HEK293 (cell line): ENCODE measurements around the gene GRM2.

Source experiments
- CTCF ChIA-PET: fragments of 350-600 bp; formaldehyde crosslinking; extraction: SDS; loops from one replicate; lab custom pipeline; 2021; ENCODE audit warnings: antibody characterized with exemption; lab: Yijun Ruan, JAX
- POLR2A ChIA-PET: fragments of 300-600 bp; formaldehyde crosslinking; extraction: SDS; loops from one replicate; lab custom pipeline; 2020; ENCODE audit warnings: antibody characterized with exemption, inconsistent platforms; lab: Yijun Ruan, JAX
- H3K27ac ChIP-seq: fragments of 200-500 bp; sonication (Bioruptor generic); 2 replicates; pipeline ENCODE4 v1.5.1; 2014; ENCODE audit warnings: low read depth, low read length, control low read depth, inconsistent platforms; ENCODE audit errors: extremely low read depth
- H3K36me3 ChIP-seq, 2 experiments: fragments of 200-500 bp in 1 of 2; sonication (Bioruptor generic) in 1 of 2; 1 replicate in 1 of 2; 2 replicates in 1 of 2; pipeline ENCODE4 v1.5.1; 2014 to 2017; ENCODE audit warnings: inconsistent platforms in 2 of 2, low read length in 2 of 2; ENCODE audit not compliant: control insufficient read depth in 2 of 2, insufficient read depth in 1 of 2
- H3K4me1 ChIP-seq: fragments of 200-500 bp; sonication (Bioruptor generic); 2 replicates; pipeline ENCODE4 v1.5.1; 2014; ENCODE audit warnings: mild to moderate bottlenecking, low read length, inconsistent platforms; ENCODE audit not compliant: control insufficient read depth, insufficient read depth
- H3K4me3 ChIP-seq: 2 replicates; pipeline ENCODE4 v1.5.1; 2011; ENCODE audit warnings: low read depth, mild to moderate bottlenecking, control low read depth, low read length, moderate library complexity
- H3K9me3 ChIP-seq: fragments of 200-500 bp; sonication (Bioruptor generic); 2 replicates; pipeline ENCODE4 v1.5.1; 2014; ENCODE audit warnings: low read depth, low read length, inconsistent platforms; ENCODE audit not compliant: control insufficient read depth, insufficient read depth
- CTCF ChIP-seq: fragments of 450-650 bp; formaldehyde crosslinking; IDR thresholded peaks from 2 replicates; pipeline ENCODE4 v1.5.1; 2016; ENCODE audit warnings: missing biosample characterization, missing genetic modification characterization
- GLIS1 ChIP-seq: fragments of 450-650 bp; formaldehyde crosslinking; IDR thresholded peaks from 2 replicates; pipeline ENCODE4 v1.5.1; 2016; ENCODE audit warnings: missing biosample characterization, missing genetic modification characterization
- HOXC10 ChIP-seq: sonication (generic); formaldehyde crosslinking; IDR thresholded peaks from 2 replicates; pipeline ENCODE4 v1.8.1; 2023; ENCODE audit warnings: mild to moderate bottlenecking, missing genetic modification reagents
- HOXD13 ChIP-seq: sonication (generic); formaldehyde crosslinking; IDR thresholded peaks from 2 replicates; pipeline ENCODE4 v1.8.0; 2022; ENCODE audit warnings: missing genetic modification reagents, borderline replicate concordance
- SP3 ChIP-seq: fragments of 450-650 bp; formaldehyde crosslinking; IDR thresholded peaks from 2 replicates; pipeline ENCODE4 v1.5.1; 2016; ENCODE audit warnings: missing biosample characterization, missing genetic modification characterization
- ZBTB20 ChIP-seq: fragments of 450-650 bp; formaldehyde crosslinking; IDR thresholded peaks from 2 replicates; pipeline ENCODE4 v1.5.1; 2016; ENCODE audit warnings: missing biosample characterization, missing genetic modification characterization
- ZBTB21 ChIP-seq: fragments of 450-650 bp; formaldehyde crosslinking; IDR thresholded peaks from 2 replicates; pipeline ENCODE4 v1.5.1; 2017; ENCODE audit warnings: missing biosample characterization, missing genetic modification characterization
- ZFP69B ChIP-seq: fragments of 450-650 bp; formaldehyde crosslinking; IDR thresholded peaks from 2 replicates; pipeline ENCODE4 v1.5.1; 2016; ENCODE audit warnings: missing biosample characterization, missing genetic modification characterization
- ZNF10 ChIP-seq: fragments of 450-650 bp; formaldehyde crosslinking; IDR thresholded peaks from 2 replicates; pipeline ENCODE4 v1.5.1; 2017; ENCODE audit warnings: missing biosample characterization, missing genetic modification characterization
- ZNF175 ChIP-seq: fragments of 450-650 bp; formaldehyde crosslinking; IDR thresholded peaks from 2 replicates; pipeline ENCODE4 v1.5.1; 2016; ENCODE audit warnings: missing biosample characterization, missing genetic modification characterization
- ZNF2 ChIP-seq: fragments of 450-650 bp; formaldehyde crosslinking; IDR thresholded peaks from 2 replicates; pipeline ENCODE4 v1.5.1; 2016; ENCODE audit warnings: missing biosample characterization, missing genetic modification characterization
- ZNF202 ChIP-seq: fragments of 450-650 bp; formaldehyde crosslinking; IDR thresholded peaks from 2 replicates; pipeline ENCODE4 v1.5.1; 2016; ENCODE audit warnings: missing biosample characterization, missing genetic modification characterization, borderline replicate concordance
- ZNF23 ChIP-seq: fragments of 450-650 bp; formaldehyde crosslinking; IDR thresholded peaks from 2 replicates; pipeline ENCODE4 v1.5.1; 2016; ENCODE audit warnings: missing biosample characterization, missing genetic modification characterization, borderline replicate concordance
- ZNF302 ChIP-seq: fragments of 450-650 bp; formaldehyde crosslinking; IDR thresholded peaks from 2 replicates; pipeline ENCODE4 v1.5.1; 2016; ENCODE audit warnings: missing biosample characterization, missing genetic modification characterization, low read depth
- ZNF335 ChIP-seq: fragments of 450-650 bp; formaldehyde crosslinking; conservative IDR thresholded peaks from 2 replicates; pipeline ENCODE4 v1.5.1; 2016; ENCODE audit warnings: missing biosample characterization, missing genetic modification characterization
- ZNF350 ChIP-seq: fragments of 450-650 bp; formaldehyde crosslinking; IDR thresholded peaks from 2 replicates; pipeline ENCODE4 v1.5.0; 2017; ENCODE audit warnings: missing biosample characterization, mild to moderate bottlenecking, missing genetic modification characterization
- ZNF391 ChIP-seq: fragments of 450-650 bp; formaldehyde crosslinking; IDR thresholded peaks from 2 replicates; pipeline ENCODE4 v1.5.1; 2016; ENCODE audit warnings: low read depth, missing biosample characterization, missing genetic modification characterization, borderline replicate concordance
- ZNF510 ChIP-seq: fragments of 450-650 bp; formaldehyde crosslinking; IDR thresholded peaks from 2 replicates; pipeline ENCODE4 v1.5.1; 2018; ENCODE audit warnings: mild to moderate bottlenecking, missing genetic modification characterization, missing biosample characterization; ENCODE audit not compliant: insufficient replicate concordance
- ZNF514 ChIP-seq: fragments of 450-650 bp; formaldehyde crosslinking; IDR thresholded peaks from 2 replicates; pipeline ENCODE4 v1.5.1; 2016; ENCODE audit warnings: missing biosample characterization, missing genetic modification characterization
- ZNF530 ChIP-seq: fragments of 450-650 bp; formaldehyde crosslinking; IDR thresholded peaks from 2 replicates; pipeline ENCODE4 v1.5.1; 2016; ENCODE audit warnings: low read depth, missing biosample characterization, missing genetic modification characterization
- ZNF544 ChIP-seq: fragments of 450-650 bp; formaldehyde crosslinking; IDR thresholded peaks from 2 replicates; pipeline ENCODE4 v1.5.0; 2017; ENCODE audit warnings: missing biosample characterization, missing genetic modification characterization
- ZNF626 ChIP-seq: fragments of 450-650 bp; sonication (Bioruptor Pico); formaldehyde crosslinking; IDR thresholded peaks from 2 replicates; pipeline ENCODE4 v1.5.1; 2018; ENCODE audit warnings: missing biosample characterization, missing genetic modification characterization, inconsistent platforms
- ZNF629 ChIP-seq: fragments of 450-650 bp; formaldehyde crosslinking; IDR thresholded peaks from 2 replicates; pipeline ENCODE4 v1.5.1; 2017; ENCODE audit warnings: missing biosample characterization, missing genetic modification characterization
- ZNF654 ChIP-seq: fragments of 450-650 bp; formaldehyde crosslinking; IDR thresholded peaks from 2 replicates; pipeline ENCODE4 v1.5.1; 2016; ENCODE audit warnings: low read depth, missing biosample characterization, missing genetic modification characterization
- ZNF701 ChIP-seq: fragments of 450-650 bp; formaldehyde crosslinking; IDR thresholded peaks from 2 replicates; pipeline ENCODE4 v1.5.1; 2016; ENCODE audit warnings: missing biosample characterization, missing genetic modification characterization
- ZNF777 ChIP-seq: fragments of 450-650 bp; formaldehyde crosslinking; IDR thresholded peaks from 2 replicates; pipeline ENCODE4 v1.5.1; 2017; ENCODE audit warnings: missing biosample characterization, missing genetic modification characterization, borderline replicate concordance
- ZNF791 ChIP-seq: fragments of 450-650 bp; formaldehyde crosslinking; IDR thresholded peaks from 2 replicates; pipeline ENCODE4 v1.5.1; 2016; ENCODE audit warnings: missing biosample characterization, missing genetic modification characterization
- ZNF830 ChIP-seq: fragments of 450-650 bp; IDR thresholded peaks from 2 replicates; pipeline ENCODE4 v1.5.0; 2018; ENCODE audit warnings: missing biosample characterization, missing genetic modification characterization, low read depth, mild to moderate bottlenecking, moderate library complexity
- ZSCAN30 ChIP-seq: fragments of 450-650 bp; IDR thresholded peaks from 2 replicates; pipeline ENCODE4 v1.5.1; 2018; ENCODE audit warnings: missing biosample characterization, mild to moderate bottlenecking, missing genetic modification characterization, moderate library complexity
- TF ChIP-seq, protein P1 (sequence below): fragments of 450-650 bp; formaldehyde crosslinking; IDR thresholded peaks from 2 replicates; pipeline ENCODE4 v1.5.1; 2017; ENCODE audit warnings: missing biosample characterization, missing genetic modification characterization
- TF ChIP-seq, protein P2 (sequence below): fragments of 450-650 bp; formaldehyde crosslinking; IDR thresholded peaks from 2 replicates; pipeline ENCODE4 v1.5.1; 2016; ENCODE audit warnings: missing biosample characterization, missing genetic modification characterization

GRM2 gene

DNA sequence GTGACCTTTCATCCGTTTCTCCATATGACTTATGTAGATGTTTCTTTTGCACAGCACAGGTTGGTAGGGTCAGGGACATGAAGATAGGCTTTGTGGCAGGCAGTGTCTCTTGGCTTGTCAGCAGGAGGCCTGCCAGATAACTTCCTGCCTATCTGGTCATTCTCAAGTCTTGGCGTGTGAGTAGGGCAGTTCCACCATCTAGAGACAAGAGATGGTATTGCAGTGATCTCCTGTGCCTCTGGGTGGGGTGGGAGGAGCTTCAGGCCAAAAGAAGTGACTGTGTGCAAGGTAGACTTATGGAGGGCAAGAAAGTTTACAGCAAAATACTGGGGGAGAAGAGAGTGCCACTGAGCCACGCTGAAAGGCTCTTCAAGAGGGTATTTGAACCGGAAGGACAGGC is 24.8 kb upstream of the GRM2 start:
- TF ChIP-seq HOXC10 (CRISPR knock-in tag) (no peak), ZNF391 (no peak), ZNF175 (no peak), ZNF350 (tag by site-specific recombination) (no peak), ZNF654 (tag by site-specific recombination) (peak; percentile 73), ZNF2 (tag by site-specific recombination) (0 out of 2 replicates have a peak, but pooled peaks have one; percentile 28), HOXD13 (CRISPR knock-in tag) (no peak), ZNF701 (no peak), GLIS1 (tag by site-specific recombination) (peak; percentile 61), CTCF (0 out of 2 replicates have a peak, but pooled peaks have one; percentile 58)
- TF ChIP-seq, protein P1, sequence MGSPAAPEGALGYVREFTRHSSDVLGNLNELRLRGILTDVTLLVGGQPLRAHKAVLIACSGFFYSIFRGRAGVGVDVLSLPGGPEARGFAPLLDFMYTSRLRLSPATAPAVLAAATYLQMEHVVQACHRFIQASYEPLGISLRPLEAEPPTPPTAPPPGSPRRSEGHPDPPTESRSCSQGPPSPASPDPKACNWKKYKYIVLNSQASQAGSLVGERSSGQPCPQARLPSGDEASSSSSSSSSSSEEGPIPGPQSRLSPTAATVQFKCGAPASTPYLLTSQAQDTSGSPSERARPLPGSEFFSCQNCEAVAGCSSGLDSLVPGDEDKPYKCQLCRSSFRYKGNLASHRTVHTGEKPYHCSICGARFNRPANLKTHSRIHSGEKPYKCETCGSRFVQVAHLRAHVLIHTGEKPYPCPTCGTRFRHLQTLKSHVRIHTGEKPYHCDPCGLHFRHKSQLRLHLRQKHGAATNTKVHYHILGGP (tag by site-specific recombination): no peak
- TF ChIP-seq, protein P2, sequence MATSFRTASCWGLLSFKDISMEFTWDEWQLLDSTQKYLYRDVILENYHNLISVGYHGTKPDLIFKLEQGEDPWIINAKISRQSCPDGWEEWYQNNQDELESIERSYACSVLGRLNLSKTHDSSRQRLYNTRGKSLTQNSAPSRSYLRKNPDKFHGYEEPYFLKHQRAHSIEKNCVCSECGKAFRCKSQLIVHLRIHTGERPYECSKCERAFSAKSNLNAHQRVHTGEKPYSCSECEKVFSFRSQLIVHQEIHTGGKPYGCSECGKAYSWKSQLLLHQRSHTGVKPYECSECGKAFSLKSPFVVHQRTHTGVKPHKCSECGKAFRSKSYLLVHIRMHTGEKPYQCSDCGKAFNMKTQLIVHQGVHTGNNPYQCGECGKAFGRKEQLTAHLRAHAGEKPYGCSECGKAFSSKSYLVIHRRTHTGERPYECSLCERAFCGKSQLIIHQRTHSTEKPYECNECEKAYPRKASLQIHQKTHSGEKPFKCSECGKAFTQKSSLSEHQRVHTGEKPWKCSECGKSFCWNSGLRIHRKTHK (tag by site-specific recombination): no peak
- H3K4me1 ChIP-seq: no peaks in the 10 kb centered on the region
- no peak overlapping the region for H3K4me3 ChIP-seq
- H3K9me3 ChIP-seq: no peaks in the 10 kb centered on the region
- ChIA-PET CTCF (interaction anchor here (0.6 to 4.5 kb wide), 27 partner anchors 9 to 1257 kb away, joined by 3 to 71 read pairs (median 4); partner anchors contain the start of genes DCAF1, RAD54L2, RBM15B and TEX264), POLR2A (interaction anchor here (1.0 to 1.4 kb wide), 2 partner anchors 10 to 180 kb away, joined by 3 to 6 read pairs; no protein-coding TSS in a partner anchor)
- no peak overlapping the region for H3K27ac ChIP-seq
- peaks cover 0 to 96% of the 10 kb centered on the region in 2 experiments; a peak in 2 of 3 replicates for H3K36me3 ChIP-seq

DNA sequence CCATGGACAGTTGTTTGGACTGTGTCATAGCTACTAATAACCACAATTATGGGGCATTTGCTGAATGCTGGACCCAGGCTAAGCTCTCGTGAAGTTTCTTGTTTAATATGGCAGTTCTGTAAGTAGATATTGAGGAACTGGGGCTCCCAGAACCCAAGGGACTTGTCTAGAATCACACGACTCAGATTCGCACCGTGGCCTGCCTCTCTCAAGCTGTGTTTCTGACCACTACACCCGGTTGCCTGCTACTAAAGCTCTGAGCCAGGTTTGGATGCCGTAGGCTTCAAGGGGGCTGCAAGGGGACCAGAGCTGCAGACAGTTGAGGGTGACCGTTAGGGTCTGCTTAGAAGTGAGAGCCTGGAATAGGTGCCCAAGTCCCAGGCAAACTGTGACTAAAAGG is 24.3 kb upstream of the GRM2 start:
- TF ChIP-seq ZNF626 (tag by site-specific recombination): no peak
- no peak for TF ChIP-seq ZNF335 (tag by site-specific recombination)
- no peak for TF ChIP-seq ZNF629
- no peak for TF ChIP-seq ZBTB21 (tag by site-specific recombination)
- no peak for TF ChIP-seq SP3
- no peak for TF ChIP-seq ZNF777 (tag by site-specific recombination)
- no peak for TF ChIP-seq ZSCAN30
- no peak for TF ChIP-seq ZNF830 (tag by site-specific recombination)
- TF ChIP-seq ZNF23 (tag by site-specific recombination): no peak
- TF ChIP-seq ZNF791: no peak
- no peak for TF ChIP-seq ZNF302 (tag by site-specific recombination)
- TF ChIP-seq ZNF10: no peak
- TF ChIP-seq ZNF514 (tag by site-specific recombination): no peak
- no peak for TF ChIP-seq ZNF510 (tag by site-specific recombination)
- no peak for TF ChIP-seq ZNF391
- TF ChIP-seq ZNF202 (tag by site-specific recombination): no peak
- no peak for TF ChIP-seq ZFP69B (tag by site-specific recombination)
- no peak for TF ChIP-seq ZNF530
- no peak for TF ChIP-seq ZBTB20 (tag by site-specific recombination)
- TF ChIP-seq ZNF544 (tag by site-specific recombination): no peak
- TF ChIP-seq, all 188 proteins: peak for 0
- POLR2A ChIA-PET: interaction anchor here (1.0 to 1.4 kb wide), 2 partner anchors 10 to 180 kb away, joined by 3 to 6 read pairs; no protein-coding TSS in a partner anchor
- Histone ChIP-seq H3K4me1 (no peaks in the 10 kb centered on the region), H3K9me3 (no peaks in the 10 kb centered on the region), H3K4me3 (no peak overlapping the region), H3K27ac (no peak overlapping the region), H3K36me3 (peaks cover 0 to 96% of the 10 kb centered on the region in 2 experiments; a peak in 2 of 3 replicates)
- CTCF ChIA-PET: interaction anchor here (0.6 to 4.5 kb wide), 26 partner anchors 8 to 1256 kb away, joined by 3 to 71 read pairs (median 4); partner anchors contain the start of genes DCAF1, RAD54L2, RBM15B and TEX264
